ENCODE measurements around the gene ATG9B.
"Not testable (repeated sequence)": the region's sequence is repeated elsewhere in the genome, so short reads cannot be mapped to it uniquely, and the experiment has no call there.

The ATG9B gene

DNA sequence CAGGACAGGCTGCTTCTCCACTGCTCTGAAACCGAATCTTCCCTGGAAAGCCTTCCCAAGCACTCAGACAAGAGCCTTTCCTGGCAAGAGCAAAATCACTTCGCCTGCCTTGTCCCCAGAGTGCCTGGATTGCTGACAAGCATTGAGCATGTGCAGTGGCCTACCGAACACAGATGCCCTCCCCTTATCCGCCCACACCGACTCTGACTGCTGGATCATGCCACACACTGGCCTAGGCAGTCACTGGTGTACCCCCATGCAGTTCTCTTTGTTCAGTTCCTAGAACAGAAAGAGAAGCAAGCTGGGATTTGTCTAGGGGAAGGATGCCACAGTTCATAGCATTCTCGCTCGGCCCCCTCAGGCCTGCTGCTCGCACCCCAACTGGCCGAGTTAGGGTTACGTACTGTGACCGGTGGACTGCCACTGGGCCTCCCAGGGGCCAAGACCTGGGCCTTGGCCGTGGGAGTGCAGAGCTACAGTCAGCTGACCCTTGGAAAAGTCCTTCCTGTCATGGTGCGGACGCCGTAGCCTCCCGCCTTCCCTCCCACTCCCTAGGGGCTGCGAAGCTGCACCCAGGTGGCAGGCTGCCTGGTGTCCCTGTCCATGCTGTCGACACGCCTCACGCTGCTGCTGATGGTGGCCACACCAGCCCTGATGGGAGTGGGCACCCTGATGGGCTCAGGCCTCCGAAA, 10.9 kb upstream of the ATG9B start:
- DNase-seq = no peak

DNA sequence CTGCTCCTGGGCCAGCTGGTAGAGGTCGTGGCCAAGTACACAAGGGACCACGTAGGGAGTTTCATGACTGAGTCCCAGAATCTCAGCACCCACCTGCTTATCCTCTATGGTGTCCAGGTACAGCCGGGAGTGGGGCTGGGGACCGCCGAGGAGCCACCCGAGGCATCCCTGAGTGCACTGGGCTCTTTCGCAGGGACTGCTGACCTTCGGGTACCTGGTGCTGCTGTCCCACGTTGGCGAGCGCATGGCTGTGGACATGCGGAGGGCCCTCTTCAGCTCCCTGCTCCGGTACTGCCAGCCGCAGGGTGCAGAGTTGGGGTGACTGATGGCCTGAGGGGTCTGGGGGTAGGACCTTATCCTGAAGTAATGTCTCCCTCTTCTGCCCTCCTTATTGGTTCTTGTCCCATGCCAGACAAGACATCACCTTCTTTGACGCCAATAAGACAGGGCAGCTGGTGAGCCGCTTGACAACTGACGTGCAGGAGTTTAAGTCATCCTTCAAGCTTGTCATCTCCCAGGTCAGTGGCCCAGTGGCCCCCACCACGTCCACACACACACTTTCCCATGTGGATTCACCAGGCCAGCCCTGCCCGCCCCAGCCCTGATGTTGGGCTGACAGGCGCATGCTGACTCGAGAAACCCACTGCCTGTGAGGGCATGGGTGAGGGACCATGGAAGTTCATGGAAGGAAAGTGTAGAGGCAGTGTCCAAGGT, 10.2 kb upstream of the ATG9B start:
- DNase-seq = no peak

DNA sequence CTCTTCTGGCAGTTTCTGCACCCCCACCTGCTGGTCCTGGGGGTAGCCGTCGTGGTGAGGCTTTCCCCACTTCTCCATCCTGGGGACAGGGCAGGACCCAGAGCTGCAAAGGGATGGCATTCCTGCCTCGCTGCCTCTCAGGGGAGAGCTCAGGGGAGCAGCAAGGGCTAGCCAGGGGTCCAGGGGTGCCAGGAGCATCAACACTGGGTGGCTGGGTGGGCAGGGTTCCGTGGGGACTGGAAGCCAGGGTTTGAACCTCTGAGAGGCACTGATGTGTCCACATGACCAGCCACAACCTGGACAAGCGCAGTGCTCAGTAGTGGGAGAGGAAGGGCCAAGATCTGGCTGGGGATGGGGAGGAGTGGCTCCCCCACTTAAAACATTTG, 9.6 kb upstream of the ATG9B start:
- DNase-seq = no peak

DNA sequence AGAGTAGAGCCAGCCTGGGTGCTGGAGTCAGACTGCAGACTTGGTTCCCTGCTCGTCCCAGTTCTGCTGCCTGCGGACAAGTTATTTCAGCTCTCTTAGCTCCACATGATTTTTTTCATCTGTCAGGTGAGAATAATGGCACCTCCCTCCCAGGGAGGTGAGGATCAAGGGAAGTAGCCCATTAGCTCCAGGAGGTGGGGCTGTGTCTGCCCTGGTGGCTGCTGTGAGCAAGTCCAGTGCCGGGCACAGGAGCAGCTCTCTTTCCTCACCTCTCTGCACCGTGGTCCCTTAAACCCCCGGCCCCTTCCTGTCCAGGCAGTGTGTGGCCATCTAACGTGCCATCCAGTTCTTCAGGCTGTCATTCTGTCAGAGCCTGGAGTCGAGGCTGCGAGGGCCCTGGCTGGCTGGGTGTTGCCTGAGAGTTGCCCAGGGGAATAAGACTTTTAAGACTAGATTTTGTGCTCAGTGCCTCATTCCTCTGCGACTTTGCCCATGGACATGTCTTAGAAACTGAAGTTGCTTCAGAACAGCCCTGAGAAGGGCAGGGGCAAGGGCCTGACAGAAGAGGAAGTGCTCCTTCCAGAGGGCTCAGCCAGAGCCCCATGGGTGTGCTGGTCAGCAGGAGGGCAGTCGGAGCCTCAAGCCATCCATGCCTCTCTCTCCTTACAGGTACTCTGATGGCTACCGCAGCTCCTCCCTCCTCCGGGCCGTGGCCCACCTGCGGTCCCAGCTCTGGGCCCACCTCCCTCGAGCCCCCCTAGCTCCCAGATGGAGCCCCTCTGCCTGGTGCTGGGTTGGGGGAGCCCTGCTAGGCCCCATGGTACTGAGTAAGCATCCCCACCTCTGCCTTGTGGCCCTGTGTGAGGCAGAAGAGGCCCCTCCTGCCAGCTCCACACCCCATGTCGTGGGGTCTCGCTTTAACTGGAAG, 8.9 kb upstream of the ATG9B start:
- DNase-seq = no peak

DNA sequence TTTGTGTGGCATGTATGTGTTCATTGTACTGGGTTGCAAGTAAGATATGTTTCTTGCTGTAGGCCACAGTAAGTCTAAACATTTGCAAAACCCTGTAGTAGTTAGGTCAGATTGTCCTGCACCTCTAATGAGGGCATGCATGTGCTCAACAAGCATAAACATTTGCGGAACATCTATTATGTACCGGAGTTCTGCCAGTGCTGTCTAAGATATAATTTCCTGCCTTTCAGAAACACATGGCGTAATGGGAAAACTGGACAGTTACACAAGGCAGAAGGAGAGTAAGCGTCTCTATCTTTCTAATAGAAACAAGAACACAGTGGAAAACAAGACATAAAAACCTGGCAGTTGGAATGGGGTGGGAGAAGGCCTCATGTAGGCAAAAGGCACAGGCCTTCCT, 6.7 kb upstream of the ATG9B start:
- DNase-seq = no peak

DNA sequence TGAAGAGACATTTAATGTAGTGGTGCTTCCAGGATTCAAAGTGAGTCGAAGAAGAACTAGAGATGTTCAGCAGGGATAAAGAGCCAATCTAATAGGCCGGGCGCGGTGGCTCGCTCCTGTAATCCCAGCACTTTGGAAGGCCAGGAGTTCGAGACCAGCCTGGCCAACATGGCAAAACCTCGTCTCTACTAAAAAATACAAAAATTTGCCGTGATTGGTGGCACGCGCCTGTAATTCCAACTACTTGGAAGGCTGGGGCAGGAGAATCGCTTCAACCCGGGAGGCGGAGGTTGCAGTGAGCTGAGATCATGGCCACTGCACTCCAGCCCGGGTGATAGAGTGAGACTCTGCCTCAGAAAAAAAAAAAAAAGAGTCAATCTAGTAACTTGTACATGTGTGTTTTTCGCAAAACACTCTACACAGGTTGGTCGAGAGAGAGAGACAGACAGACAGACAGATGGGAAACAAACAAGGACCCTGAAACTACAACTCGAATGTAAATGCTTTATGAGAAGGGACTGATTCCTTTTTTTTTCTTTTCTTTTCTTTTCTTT, 4.7 kb upstream of the ATG9B start:
- no peak for DNase-seq

DNA sequence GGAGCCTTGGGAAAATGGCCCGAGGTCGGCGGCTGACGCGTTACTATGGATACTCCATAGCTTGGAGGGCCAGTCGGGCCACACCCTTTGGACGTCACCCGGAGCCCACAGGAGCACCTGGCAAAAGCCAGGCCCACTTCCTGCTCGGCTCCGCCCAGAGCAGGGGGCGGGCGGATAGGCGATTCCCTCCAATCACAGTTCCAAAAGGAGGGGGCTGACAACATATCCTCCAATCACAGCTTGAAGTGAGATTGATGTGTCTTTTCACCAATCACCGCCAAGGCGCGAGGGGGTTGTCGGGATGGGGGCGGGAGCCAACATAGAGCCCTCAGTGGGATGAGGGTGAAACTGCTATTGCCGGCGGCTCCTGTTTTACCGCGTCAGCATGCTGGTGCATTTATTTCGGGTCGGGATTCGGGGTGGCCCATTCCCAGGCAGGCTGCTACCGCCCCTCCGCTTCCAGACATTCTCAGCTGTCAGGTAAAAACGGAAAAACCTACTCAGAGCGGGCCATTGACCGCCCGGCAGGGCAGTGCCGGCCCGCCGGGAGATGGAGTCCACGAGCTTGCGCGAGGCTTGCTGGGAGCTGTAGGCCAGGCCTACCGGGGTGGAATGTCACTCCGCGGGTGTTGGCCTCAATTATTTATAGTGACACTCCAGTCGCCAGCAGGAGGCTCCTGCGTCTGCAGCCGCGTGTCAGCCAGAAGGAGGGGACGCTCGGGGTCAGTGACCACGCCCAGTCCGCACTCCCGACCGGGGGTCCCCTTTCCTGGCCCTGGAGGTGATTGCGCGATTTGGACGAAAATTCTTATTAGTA, 4.0 kb upstream of the ATG9B start, which contains the start of gene ABCB8:
ABCB8 (plus strand) TSS at position 320 of the 817 bp plus-strand sequence; CDS start at position 386, 66 bp downstream.
- DNase-seq = peak; percentile 98

DNA sequence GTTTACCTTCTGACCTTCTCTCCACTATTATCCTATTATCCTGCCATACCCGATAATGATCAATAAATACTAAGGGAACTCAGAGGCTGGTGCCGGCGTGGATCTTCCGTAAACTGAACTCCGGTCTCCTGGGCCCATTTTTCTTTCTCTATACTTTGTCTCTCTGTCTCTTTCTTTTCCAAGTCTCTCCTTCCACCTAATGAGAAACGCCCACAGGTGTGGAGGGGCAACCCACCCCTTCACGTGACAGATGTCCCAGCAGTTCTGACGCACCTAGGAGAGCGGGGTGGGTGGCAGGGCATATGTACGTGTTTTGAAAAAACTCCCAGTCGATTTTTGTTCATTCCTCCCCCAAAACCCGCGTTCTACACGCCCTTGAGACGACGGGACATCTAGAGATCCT, 3.4 kb upstream of the ATG9B start:
- not testable (repeated sequence) for DNase-seq

DNA sequence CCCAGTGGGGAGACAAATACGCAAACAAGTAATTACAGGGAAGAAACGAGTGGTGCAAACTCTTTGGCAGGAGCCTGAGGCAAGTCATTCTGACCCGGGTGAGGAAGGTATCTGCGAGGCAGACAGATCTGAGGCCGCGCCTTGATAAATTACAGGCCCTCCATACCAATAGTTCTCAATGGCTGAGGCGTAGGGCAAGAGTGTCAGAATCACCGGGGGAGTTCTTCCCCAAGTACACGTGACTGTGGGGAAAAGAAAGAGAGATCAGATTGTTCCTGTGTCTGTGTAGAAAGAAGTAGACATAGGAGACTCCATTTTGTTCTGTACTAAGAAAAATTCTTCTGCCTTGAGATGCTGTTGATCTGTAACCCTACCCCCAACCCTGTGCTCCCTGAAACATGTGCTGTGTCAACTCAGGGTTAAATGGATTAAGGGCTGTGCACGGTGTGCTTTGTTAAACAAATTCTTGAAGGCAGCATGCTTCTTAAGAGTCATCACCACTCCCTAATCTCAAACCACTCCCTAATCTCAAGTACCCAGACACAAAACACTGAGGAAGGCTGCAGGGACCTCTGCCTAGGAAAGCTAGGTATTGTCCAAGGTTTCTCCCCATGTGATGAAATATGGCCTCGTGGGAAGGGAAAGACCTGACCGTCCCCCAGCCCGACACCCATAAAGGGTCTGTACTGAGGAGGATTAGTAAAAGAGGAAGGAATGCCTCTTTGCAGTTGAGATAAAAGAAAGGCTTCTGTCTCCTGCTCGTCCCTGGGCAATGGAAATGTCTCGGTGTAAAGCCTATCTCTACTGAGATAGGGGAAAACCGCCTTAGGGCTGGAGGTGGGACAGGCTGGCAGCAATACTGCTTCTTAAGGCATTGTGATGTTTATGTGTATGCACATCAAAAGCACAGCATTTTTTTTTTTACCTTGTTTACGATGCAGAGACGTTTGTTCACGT, 2.8 kb upstream of the ATG9B start:
- DNase-seq = not testable (repeated sequence)

DNA sequence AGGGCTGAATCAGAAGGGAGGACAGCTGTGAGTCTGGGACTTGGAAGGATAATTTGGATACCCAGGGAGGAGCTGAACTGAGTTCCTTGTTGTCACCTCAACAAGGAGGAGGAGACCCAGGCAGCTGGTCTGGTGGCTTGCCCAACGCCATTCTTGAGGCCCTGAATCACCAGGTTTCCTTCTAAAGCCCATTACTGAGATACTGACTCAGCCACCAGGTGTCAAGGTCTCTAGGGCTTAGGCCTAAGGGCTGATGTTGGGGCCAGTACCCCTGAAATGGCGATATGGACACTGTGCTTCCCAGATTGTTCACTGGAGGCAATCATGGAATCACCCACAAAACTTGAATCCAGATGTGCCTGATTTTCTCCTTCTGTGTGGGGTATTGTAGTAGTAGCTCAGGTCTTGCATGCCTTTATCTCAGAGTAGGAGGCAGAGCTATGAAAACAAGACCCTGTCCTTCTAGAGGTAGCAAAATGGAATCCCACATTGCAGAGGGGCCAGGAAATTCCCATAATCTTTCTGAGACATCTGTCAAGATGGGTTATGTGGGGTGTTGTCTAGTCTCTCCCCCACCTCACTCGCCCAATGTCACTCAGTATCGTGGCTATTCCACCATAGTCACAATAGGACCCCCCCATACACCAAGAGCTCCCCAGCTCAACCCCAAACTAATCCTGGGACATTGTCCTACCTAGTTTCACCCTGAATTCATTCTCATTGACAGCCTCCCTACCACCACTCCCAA, 1.8 kb upstream of the ATG9B start:
- DNase-seq = no peak

DNA sequence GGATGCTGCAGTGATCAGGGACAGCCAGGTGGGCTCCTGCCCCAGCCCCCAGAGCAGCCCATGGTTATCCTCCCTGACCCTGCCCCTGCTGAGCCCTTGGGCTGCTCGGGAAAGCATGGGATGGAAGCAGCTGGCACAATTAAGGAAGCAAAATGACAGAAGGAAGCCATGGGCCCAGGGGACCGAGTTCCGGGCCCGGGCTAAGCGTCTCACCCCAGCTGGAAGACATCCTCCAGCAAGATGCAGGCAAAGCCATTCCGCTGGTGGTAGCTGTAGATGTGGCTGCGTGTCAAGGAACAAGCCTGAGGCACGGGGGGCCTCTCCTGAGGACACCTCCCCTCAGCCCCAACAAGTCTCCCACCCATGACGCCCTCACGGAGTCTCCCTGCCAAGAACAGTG, 1.1 kb downstream of the ATG9B start:
- no peak for DNase-seq

DNA sequence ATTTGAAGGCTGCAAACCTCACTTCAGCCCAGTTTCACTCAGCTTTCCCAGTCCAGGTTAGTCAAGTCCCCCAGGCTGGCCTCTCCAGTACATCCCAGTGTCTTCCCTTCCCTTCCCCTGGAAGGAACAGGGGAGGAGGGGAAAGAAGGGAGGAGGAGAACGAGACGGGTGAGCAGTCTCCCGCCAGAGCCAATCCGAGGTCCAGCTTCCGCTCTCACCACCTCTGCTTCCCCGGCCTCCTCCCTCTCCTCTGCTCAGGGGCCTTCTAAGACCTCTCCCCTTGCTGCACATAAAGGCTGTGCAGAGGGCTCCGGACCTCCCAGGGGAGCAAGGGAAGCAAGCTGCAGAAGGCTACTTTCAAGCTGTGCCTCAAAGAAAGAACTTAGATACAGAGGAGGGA, 4.1 kb downstream of the ATG9B start:
- DNase-seq = no peak

DNA sequence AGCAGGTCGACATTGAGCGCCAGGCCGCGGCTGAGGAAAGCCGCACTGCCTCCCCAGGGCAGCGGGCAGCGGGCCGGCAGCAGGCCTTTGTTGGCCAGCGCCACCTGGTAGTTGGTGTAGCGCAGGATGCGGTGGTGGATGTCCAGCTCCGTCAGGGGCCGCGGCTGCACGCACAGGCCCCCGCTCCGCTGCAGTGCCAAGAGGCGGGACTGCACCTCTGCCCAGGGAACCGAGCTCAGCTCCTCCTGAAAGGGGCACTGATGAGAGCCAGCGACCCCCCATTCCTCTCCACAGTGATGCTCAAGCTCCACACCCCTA, 5.2 kb downstream of the ATG9B start:
- no peak for DNase-seq

DNA sequence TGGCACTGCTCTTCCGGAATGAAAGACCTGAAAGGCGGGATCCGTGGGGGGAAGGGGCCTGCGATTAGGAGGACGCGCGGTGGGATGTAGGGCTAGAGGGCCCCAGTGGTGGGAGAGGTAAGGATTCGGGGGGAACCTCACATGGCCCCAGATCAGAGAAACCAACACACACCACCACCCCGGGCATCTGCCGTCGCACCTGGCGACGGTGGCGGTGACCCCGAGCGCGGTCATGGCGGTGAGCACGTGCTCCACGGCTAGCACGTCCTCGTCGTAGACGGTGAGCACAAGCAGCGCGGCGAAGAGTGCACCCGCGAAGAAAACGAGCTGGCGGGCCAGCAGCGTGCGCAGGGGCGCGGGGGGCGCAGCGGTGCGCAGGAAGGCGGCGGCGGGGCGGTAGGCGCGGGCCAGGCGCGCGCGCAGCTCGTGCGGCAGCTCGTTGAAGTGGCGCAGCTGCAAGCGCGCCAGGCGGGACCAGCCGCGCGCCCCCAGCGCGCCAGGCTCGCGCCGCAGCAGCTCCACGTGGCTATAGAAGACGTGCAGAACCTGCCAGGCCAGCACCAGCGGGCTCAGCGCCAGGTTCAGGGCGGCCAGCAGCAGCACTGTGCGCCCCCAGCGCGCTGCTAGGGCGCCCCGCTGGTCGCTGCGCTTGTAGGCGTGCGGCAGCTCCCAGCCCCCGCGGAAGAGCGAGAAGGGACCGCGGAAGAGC, 5.7 kb downstream of the ATG9B start:
- DNase-seq = peak; percentile 45

DNA sequence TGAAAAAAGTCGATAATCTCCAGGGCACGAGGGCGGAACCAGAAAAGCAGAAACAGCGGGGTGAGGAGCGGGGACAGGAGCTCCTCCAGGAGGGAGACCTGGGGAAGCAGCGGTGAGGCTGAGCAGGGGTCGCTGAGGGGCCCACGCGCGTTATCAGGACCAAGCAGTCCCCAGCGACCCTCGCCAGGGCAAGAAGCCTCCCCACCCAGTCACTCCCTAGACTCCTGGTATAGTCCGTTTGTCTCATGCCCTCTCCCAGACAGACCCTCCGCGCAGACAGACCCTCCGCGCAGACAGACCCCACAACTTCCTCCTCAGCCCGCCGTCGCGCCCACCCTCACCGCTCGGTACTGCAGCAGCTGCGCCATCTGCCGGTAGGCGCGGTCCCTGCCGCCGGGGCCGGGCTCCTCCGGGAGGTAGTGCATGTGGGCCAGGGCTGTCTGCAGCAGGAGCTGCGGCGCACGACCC, 6.3 kb downstream of the ATG9B start:
- DNase-seq = peak; percentile 29

DNA sequence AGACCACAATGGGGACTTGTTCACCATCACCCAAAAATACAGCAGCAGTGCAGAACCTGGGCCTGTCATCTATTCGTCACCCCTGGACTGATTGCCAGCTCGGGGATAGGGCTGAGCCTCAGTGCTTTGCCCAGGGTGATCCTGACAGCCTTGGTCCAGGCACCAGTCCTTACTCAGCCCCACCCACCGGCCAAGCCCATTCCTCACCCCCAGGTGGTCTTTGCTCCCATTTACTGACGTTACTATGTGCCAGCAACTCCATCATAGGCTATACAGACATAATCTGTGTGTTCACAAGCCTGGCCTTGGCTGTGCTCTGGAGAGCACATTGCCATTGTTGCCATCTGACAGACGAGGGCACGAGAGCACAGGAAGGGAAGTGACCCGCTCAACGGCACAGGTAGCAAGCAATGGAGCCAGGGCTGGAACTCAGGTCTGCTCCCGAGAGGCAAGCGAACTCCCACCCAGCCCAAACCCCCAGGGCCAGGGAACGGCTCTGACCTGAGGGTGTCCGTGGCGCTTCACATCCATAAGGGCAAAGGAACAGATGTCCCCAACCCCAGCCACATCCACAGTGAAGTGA, 6.8 kb downstream of the ATG9B start:
- DNase-seq = no peak

DNA sequence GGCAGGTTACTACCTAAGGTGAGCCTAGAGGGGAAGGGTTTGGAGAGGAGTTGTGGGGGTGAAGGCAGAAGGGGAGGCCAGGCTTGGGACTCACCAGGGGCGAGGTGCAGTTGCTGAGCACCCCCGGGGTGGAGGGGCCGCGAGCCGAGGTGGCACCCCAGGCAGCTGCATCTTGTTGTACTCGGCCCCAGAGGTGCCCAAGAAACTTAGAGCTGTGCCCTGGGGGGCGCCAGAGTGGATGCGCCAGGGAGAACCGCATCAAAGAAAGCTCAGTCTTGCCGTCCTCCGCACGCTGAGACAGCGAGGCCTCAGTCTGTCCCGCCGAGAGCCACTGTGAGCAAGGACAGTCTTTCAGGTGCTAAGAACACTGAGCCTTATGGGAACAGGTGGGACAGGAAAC, 7.4 kb downstream of the ATG9B start:
- DNase-seq = no peak

DNA sequence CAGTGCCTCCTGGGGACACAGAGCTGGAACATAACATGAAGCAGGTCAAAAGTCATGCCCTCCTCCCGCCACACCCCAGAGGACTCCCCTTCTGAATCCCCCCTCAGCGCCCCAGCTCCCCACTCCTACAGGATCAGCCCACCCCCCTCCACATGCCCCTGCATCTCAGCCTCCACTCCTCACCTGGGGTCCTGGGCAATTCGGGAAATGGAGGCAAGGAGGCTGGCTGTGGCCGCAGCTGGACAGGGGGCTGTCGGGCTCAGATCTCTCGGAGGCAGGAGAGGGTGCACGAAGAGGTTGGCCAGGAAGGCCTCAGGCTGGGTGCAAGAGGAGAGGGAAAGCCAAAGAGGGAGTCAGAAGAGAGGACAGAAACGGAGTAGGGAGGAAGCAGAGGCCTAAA, 7.8 kb downstream of the ATG9B start:
- no peak for DNase-seq

DNA sequence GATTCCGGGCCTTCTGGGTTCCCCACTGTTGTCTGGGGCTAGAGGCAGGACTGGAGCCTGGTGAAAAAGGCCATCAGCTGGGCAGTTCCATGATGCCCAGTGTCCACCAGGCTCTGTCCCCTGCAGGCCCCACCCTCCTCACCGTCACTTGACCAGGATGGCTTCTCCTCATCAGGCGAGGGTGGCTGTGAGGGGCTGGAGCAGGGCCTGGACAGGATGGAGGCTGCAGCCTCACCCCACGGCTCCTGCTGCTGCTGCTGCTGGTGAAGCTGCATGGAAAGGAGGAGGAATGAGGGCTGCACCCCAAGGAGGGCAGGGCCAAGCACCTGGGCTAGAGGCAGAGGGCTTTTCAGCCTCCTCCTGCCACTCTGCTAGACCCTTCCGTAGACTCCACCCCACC, 8.3 kb downstream of the ATG9B start:
- no peak for DNase-seq
